ENCODE measurements around the gene FBXW12. TPM values are rescaled to one million over a fixed set of nuclear protein-coding genes. Genes with fewer than 3 reads are reported as not detected.

FBXW12 gene
- total RNA-seq, 1 experiment from 2014 or later: not detected

GRCh38 chr3:48429317-48429959 lies 57.4 kb downstream of the FBXW12 start:
- peaks cover 44 to 59% of the 10 kb centered on the region in 2 experiments for H3K4me1 ChIP-seq (ENCODE audit: control insufficient read depth in 1 of 2, insufficient read depth in 2 of 2, low read length in 2 of 2)
- peak overlapping the region; percentile 85 for H2AFZ ChIP-seq (ENCODE audit: low read depth, low read length, poor library complexity, severe bottlenecking)
- RAD21 ChIA-PET (ENCODE audit: low non-redundant PET in 1 of 2, low total read pairs in 2 of 2, uncharacterized antibody in 2 of 2, unreplicated experiment in 2 of 2): no interaction called here
- H3K9me2 ChIP-seq (ENCODE audit: insufficient read depth): no peaks in the 10 kb centered on the region
- peak overlapping the region; percentile 77 for H3K9ac ChIP-seq (ENCODE audit: low read length)
- peak; percentile 58 for ATAC-seq
- H3K79me2 ChIP-seq (ENCODE audit: insufficient read depth, low read length): peaks cover 2% of the 10 kb centered on the region; the same call in 1 of the 2 replicates
- intact Hi-C loops (cut with micrococcal nuclease): no loop called here
- peak overlapping the region; percentile 58 to 70 for H3K4me3 ChIP-seq (replicated peaks in 1 of 2; ENCODE audit: low read depth in 1 of 2, low read length in 2 of 2)
- H3K36me3 ChIP-seq (ENCODE audit: control insufficient read depth in 1 of 2, insufficient read depth in 2 of 2, low read length in 2 of 2): peaks cover 0 to 17% of the 10 kb centered on the region in 2 experiments; a peak in 1 of 4 replicates
- H3K9me3 ChIP-seq (ENCODE audit: control insufficient read depth in 1 of 2, insufficient read depth in 1 of 2, low read depth in 1 of 2, low read length in 2 of 2): no peaks in the 10 kb centered on the region
- CTCF ChIA-PET: interaction anchor here (2.7 to 3.3 kb wide), 2 partner anchors 10 to 29 kb away, joined by 8 to 15 read pairs; partner anchors contain the start of genes CCDC51 and TMA7
- TF ChIP-seq ATF3 (IDR thresholded peaks at IDR 0.05): no peak
- TF ChIP-seq TCF7L2 (IDR thresholded peaks at IDR 0.05; ENCODE audit: borderline replicate concordance, extremely low read depth, insufficient read depth, insufficient read length): peak; percentile 64
- no peak for TF ChIP-seq FOSL1 (IDR thresholded peaks at IDR 0.05; ENCODE audit: low read depth)
- TF ChIP-seq EGR1 (IDR thresholded peaks at IDR 0.05; ENCODE audit: low read depth): no peak
- no peak for TF ChIP-seq EZH2 (IDR thresholded peaks at IDR 0.05)
- no peak for TF ChIP-seq CTCF (IDR thresholded peaks at IDR 0.05 in 2 of 3, conservative IDR thresholded peaks at IDR 0.05 in 1 of 3; ENCODE audit: borderline replicate concordance in 1 of 3, insufficient read depth in 1 of 3, low read depth in 2 of 3, low read length in 2 of 3)
- TF ChIP-seq POLR2AphosphoS5 (IDR thresholded peaks at IDR 0.05; ENCODE audit: low read depth, low read length): peak; percentile 24; the same call in 1 of the 2 replicates
- TF ChIP-seq RAD21 (IDR thresholded peaks at IDR 0.05; ENCODE audit: low read depth): no peak
- TF ChIP-seq ZFX (IDR thresholded peaks at IDR 0.05): peak; percentile 76; the same call in 1 of the 2 replicates
- TF ChIP-seq ELF1 (IDR thresholded peaks at IDR 0.05; ENCODE audit: borderline replicate concordance, low read depth): no peak
- no peak for TF ChIP-seq CBX3 (IDR thresholded peaks at IDR 0.05; ENCODE audit: low read depth)
- H3K27ac ChIP-seq (ENCODE audit: low read depth, low read length): peak overlapping the region; percentile 81
- no peak for DNase-seq (ENCODE audit: low read depth, low spot score)
- H4K20me1 ChIP-seq (ENCODE audit: insufficient read depth): no peaks in the 10 kb centered on the region
- POLR2A ChIA-PET: interaction anchor here (1.8 kb wide), 1 partner anchor 10 kb away, joined by 5 read pairs; the partner anchor contains the start of genes CCDC51 and TMA7
- H3K4me2 ChIP-seq (ENCODE audit: low read length): peak overlapping the region; percentile 91
- BruUV-seq (replicated peaks): no TSS peak
- no peaks in the 10 kb centered on the region for H3K27me3 ChIP-seq (ENCODE audit: insufficient read depth, low read length)

Measured in HCT116 (cell line).